Measurements from ENCODE around the gene TRPM2. TPM values are rescaled to one million over a fixed set of nuclear protein-coding genes. Genes with fewer than 3 reads are reported as not detected.

The TRPM2 gene
- total RNA-seq, 1 donor from 2014 or later: 12.0 TPM

Other genes with a start within 250 kb of the TRPM2 start
- gene PWP2, start 246.2 kb upstream of the TRPM2 start, total RNA-seq: 3.6 TPM
- 10.8 TPM for gene GATD3, start 219.9 kb upstream of the TRPM2 start, total RNA-seq
- 6.0 TPM for gene ICOSLG, start 112.7 kb upstream of the TRPM2 start, total RNA-seq
- gene DNMT3L, start 91.7 kb upstream of the TRPM2 start, total RNA-seq: not detected
- not detected for gene AIRE, start 67.7 kb upstream of the TRPM2 start, total RNA-seq
- 113 TPM for gene PFKL, start 53.6 kb upstream of the TRPM2 start, total RNA-seq
- gene CFAP410, start 14.2 kb upstream of the TRPM2 start, total RNA-seq: 17.4 TPM
- gene LRRC3, start 101.9 kb downstream of the TRPM2 start, total RNA-seq: 3.8 TPM
- not detected for gene KRTAP10-1, start 186.6 kb downstream of the TRPM2 start, total RNA-seq
- gene KRTAP10-2, start 197.9 kb downstream of the TRPM2 start, total RNA-seq: not detected
- gene KRTAP10-3, start 205.2 kb downstream of the TRPM2 start, total RNA-seq: not detected
- gene KRTAP10-4, start 220.1 kb downstream of the TRPM2 start, total RNA-seq: not detected
- gene KRTAP10-5, start 227.0 kb downstream of the TRPM2 start, total RNA-seq: not detected
- not detected for gene KRTAP10-6, start 238.9 kb downstream of the TRPM2 start, total RNA-seq
- not detected for gene KRTAP10-7, start 247.0 kb downstream of the TRPM2 start, total RNA-seq

Measured in mesenteric fat pad (tissue), 1 donor.